H9 (cell line): ENCODE measurements around the gene DAAM2. TPM values are rescaled to one million over a fixed set of nuclear protein-coding genes. Genes with fewer than 3 reads are reported as not detected.

Experiments
- DNase-seq: peaks from one replicate; pipeline ENCODE4 v3.0.0-alpha.2; 2017
- H2AFZ ChIP-seq: one replicate; pipeline ENCODE4 v1.6.1; 2013; ENCODE audit warnings: mild to moderate bottlenecking, low read length, control low read depth, moderate library complexity
- H2AK5ac ChIP-seq: 2 replicates; pipeline ENCODE4 v1.6.1; 2013; ENCODE audit warnings: low read length, control low read depth, mixed read lengths; ENCODE audit not compliant: insufficient read length
- H2BK120ac ChIP-seq: one replicate; pipeline ENCODE4 v1.6.1; 2013; ENCODE audit warnings: low read depth, mild to moderate bottlenecking, low read length, control low read depth, inconsistent platforms; ENCODE audit not compliant: poor library complexity, severe bottlenecking
- H2BK12ac ChIP-seq: 2 replicates; pipeline ENCODE4 v1.6.1; 2013; ENCODE audit warnings: low read length, control low read depth, mixed read lengths, low read depth; ENCODE audit not compliant: insufficient read length
- H2BK15ac ChIP-seq: 2 replicates; pipeline ENCODE4 v1.6.1; 2013; ENCODE audit warnings: low read depth, low read length, control low read depth
- H2BK20ac ChIP-seq: one replicate; pipeline ENCODE4 v1.6.1; 2013; ENCODE audit warnings: low read depth, mild to moderate bottlenecking, low read length, control low read depth, inconsistent platforms; ENCODE audit not compliant: poor library complexity, severe bottlenecking
- H2BK5ac ChIP-seq: 2 replicates; pipeline ENCODE4 v1.6.1; 2013; ENCODE audit warnings: low read length, control low read depth, mixed read lengths; ENCODE audit not compliant: insufficient read length
- H3K14ac ChIP-seq: 2 replicates; pipeline ENCODE4 v1.6.1; 2013; ENCODE audit warnings: low read length, control low read depth; ENCODE audit not compliant: insufficient read depth
- H3K18ac ChIP-seq: 2 replicates; pipeline ENCODE4 v1.6.1; 2013; ENCODE audit warnings: low read depth, mild to moderate bottlenecking, mixed read lengths, low read length, control low read depth; ENCODE audit not compliant: insufficient read length
- H3K23ac ChIP-seq: 2 replicates; pipeline ENCODE4 v1.6.1; 2013; ENCODE audit warnings: low read length, control low read depth, mixed read lengths, low read depth; ENCODE audit not compliant: insufficient read length
- H3K23me2 ChIP-seq: 2 replicates; pipeline ENCODE4 v1.6.1; 2013; ENCODE audit warnings: low read depth, mild to moderate bottlenecking, mixed read lengths, low read length, control low read depth; ENCODE audit not compliant: insufficient read length, poor library complexity, severe bottlenecking
- H3K27ac ChIP-seq: 2 replicates; pipeline ENCODE4 v1.5.1; 2013; ENCODE audit warnings: low read length, control low read depth, mixed read lengths, low read depth; ENCODE audit not compliant: insufficient read length
- H3K27me3 ChIP-seq: 2 replicates; pipeline ENCODE4 v1.6.1; 2013; ENCODE audit warnings: low read length, control low read depth, inconsistent platforms; ENCODE audit not compliant: insufficient read depth
- H3K4ac ChIP-seq: 2 replicates; pipeline ENCODE4 v1.6.1; 2013; ENCODE audit warnings: low read depth, mild to moderate bottlenecking, control low read depth, inconsistent platforms, low read length, moderate library complexity
- H3K4me1 ChIP-seq: 2 replicates; pipeline ENCODE4 v1.6.1; 2013; ENCODE audit warnings: low read length, control low read depth, inconsistent platforms; ENCODE audit not compliant: insufficient read depth
- H3K4me2 ChIP-seq: 2 replicates; pipeline ENCODE4 v1.6.1; 2013; ENCODE audit warnings: low read length, control low read depth, mixed read lengths; ENCODE audit not compliant: insufficient read length, insufficient read depth
- H3K56ac ChIP-seq: 2 replicates; pipeline ENCODE4 v1.6.1; 2013; ENCODE audit warnings: low read depth, mild to moderate bottlenecking, mixed read lengths, low read length, control low read depth; ENCODE audit not compliant: insufficient read length
- H3K79me1 ChIP-seq: 2 replicates; pipeline ENCODE4 v1.6.1; 2013; ENCODE audit warnings: low read depth, mild to moderate bottlenecking, moderate library complexity, low read length, control low read depth, inconsistent platforms; ENCODE audit not compliant: insufficient read depth, poor library complexity, severe bottlenecking
- H3K79me2 ChIP-seq: 2 replicates; pipeline ENCODE4 v1.6.1; 2013; ENCODE audit warnings: low read length, control low read depth, inconsistent platforms; ENCODE audit not compliant: insufficient read depth
- H3K9ac ChIP-seq: 2 replicates; pipeline ENCODE4 v1.6.1; 2013; ENCODE audit warnings: low read length, control low read depth, mixed read lengths; ENCODE audit not compliant: insufficient read length; ENCODE audit errors: extremely low read depth
- H3K9me3 ChIP-seq: one replicate; pipeline ENCODE4 v1.6.1; 2013; ENCODE audit warnings: low read depth, low read length, inconsistent platforms; ENCODE audit not compliant: control insufficient read depth
- H3T11ph ChIP-seq: one replicate; pipeline ENCODE4 v1.6.1; 2013; ENCODE audit warnings: mild to moderate bottlenecking, low read length, control low read depth, inconsistent platforms
- H4K20me1 ChIP-seq: one replicate; pipeline ENCODE4 v1.6.1; 2013; ENCODE audit not compliant: control insufficient read depth, insufficient read length, insufficient read depth
- H4K5ac ChIP-seq: 2 replicates; pipeline ENCODE4 v1.6.1; 2013; ENCODE audit warnings: low read depth, mild to moderate bottlenecking, mixed read lengths, low read length, control low read depth; ENCODE audit not compliant: insufficient read length
- H4K8ac ChIP-seq: replicated peaks from 2 replicates; pipeline ENCODE4 v1.6.1; 2013; ENCODE audit warnings: low read length, control low read depth, mixed read lengths, low read depth; ENCODE audit not compliant: insufficient read length
- H4K91ac ChIP-seq: 2 replicates; pipeline ENCODE4 v1.6.1; 2013; ENCODE audit warnings: low read depth, mild to moderate bottlenecking, moderate library complexity, mixed read lengths, low read length, control low read depth; ENCODE audit not compliant: insufficient read length
- H3K27ac Mint-ChIP-seq, 3 experiments: 2 replicates in 2 of 3; 3 replicates in 1 of 3; pipeline ENCODE4 v1.8.0; 2020 to 2021; ENCODE audit warnings: mixed read lengths in 3 of 3, mild to moderate bottlenecking in 1 of 3, moderate library complexity in 1 of 3
- H3K27me3 Mint-ChIP-seq: 2 replicates; pipeline ENCODE4 v1.8.0; 2021; ENCODE audit warnings: low read depth, mild to moderate bottlenecking, moderate library complexity, mixed read lengths
- H3K36me3 Mint-ChIP-seq, 3 experiments: 2 replicates in 2 of 3; 3 replicates in 1 of 3; pipeline ENCODE4 v1.8.0; 2020 to 2021; ENCODE audit warnings: low read depth in 3 of 3, mixed read lengths in 3 of 3; ENCODE audit not compliant: insufficient read depth in 1 of 3
- H3K4me1 Mint-ChIP-seq, 2 experiments: 2 replicates each; pipeline ENCODE4 v1.8.0; 2020; ENCODE audit warnings: mixed read lengths in 2 of 2
- H3K4me3 Mint-ChIP-seq, 2 experiments: 2 replicates in 1 of 2; 3 replicates in 1 of 2; pipeline ENCODE4 v1.8.0; 2020 to 2021; ENCODE audit warnings: mild to moderate bottlenecking in 2 of 2, mixed read lengths in 2 of 2, moderate library complexity in 1 of 2
- H3K9me3 Mint-ChIP-seq, 2 experiments: 2 replicates in 1 of 2; 3 replicates in 1 of 2; pipeline ENCODE4 v1.8.0; 2020; ENCODE audit warnings: mild to moderate bottlenecking in 2 of 2, mixed read lengths in 2 of 2, moderate library complexity in 1 of 2
- WGBS: extraction: QIAGEN DNeasy Blood & Tissue Kit; methylation state at CpG from one replicate; pipeline ENCODE4 v1.1.7; 2013; ENCODE audit warnings: missing lambda C conversion rate, low lambda C conversion rate, mixed read lengths; ENCODE audit not compliant: insufficient read length; ENCODE audit errors: extremely low coverage; 5-methylcytosine and 5-hydroxymethylcytosine counted together
- total RNA-seq: library from RNA; stranded (reverse); gene quantifications from 2 replicates; pipeline ENCODE4 v1.2.1, GENCODE V29; 2021
- TF ChIP-seq, protein P1 (sequence below): fragments of 200-600 bp; sonication (generic); conservative IDR thresholded peaks from 3 replicates; pipeline ENCODE4 v1.8.0; 2021; ENCODE audit warnings: antibody characterized with exemption, mild to moderate bottlenecking

Gene DAAM2
- total RNA-seq, 1 experiment from 2014 or later: 1.1 TPM

DNA sequence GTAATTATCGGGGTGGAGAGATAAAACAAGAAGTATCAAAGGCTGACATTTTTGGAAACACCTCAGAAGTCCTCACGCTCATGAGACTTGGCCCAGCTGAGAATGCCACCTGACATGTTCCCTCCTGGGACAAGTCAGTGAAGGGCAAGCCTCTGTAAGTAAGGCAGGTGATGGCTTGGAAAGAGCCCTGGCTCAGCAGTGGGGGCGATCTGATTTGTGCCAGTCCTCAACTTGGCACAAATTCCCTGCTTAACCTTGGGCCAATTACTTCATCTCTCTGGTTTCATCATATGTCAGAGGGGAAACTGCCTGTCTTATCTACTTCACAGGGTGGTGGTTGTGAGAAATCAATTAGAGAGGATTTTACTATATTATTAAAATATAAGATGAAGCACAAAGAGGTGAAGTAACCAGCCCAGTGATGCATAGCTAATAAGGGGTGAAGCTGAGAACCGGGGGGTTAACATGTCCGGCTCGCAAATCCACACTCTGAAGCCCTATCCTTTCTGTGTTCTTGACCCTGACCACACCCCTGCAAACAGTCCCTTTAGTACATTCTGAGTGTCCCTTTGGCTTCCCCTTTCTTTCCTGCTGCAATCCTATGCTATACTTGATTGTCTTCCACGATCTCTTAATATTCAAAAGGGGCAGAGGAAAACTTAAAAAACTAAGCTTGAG lies 150.9 kb downstream of the DAAM2 start:
- Histone ChIP-seq H3K4ac (no peak overlapping the region), H3K79me2 (no peaks in the 10 kb centered on the region), H3K23me2 (peaks cover 5% of the 10 kb centered on the region), H4K91ac (no peak overlapping the region), H3K27me3 (no peaks in the 10 kb centered on the region), H4K8ac (no peak overlapping the region), H3K4me1 (peaks cover 11% of the 10 kb centered on the region; the same call in 1 of the 2 replicates), H3K27ac (no peak overlapping the region), H2BK15ac (no peak overlapping the region), H3K79me1 (no peaks in the 10 kb centered on the region), H2AK5ac (no peak overlapping the region), H3T11ph (no peak overlapping the region), H3K4me2 (no peak overlapping the region), H3K18ac (no peak overlapping the region), H4K5ac (no peak overlapping the region), H4K20me1 (no peaks in the 10 kb centered on the region), H2BK120ac (no peak overlapping the region), H2AFZ (no peak overlapping the region), H3K56ac (no peak overlapping the region), H3K23ac (no peak overlapping the region), H2BK5ac (no peak overlapping the region), H2BK20ac (no peak overlapping the region), H3K9ac (no peak overlapping the region), H2BK12ac (no peak overlapping the region), H3K9me3 (no peaks in the 10 kb centered on the region), H3K14ac (no peak overlapping the region)
- DNase-seq: no peak
- no peaks in the 10 kb centered on the region for H3K9me3 Mint-ChIP-seq
- H3K4me3 Mint-ChIP-seq: no peak overlapping the region
- H3K27ac Mint-ChIP-seq: no peak overlapping the region
- H3K27me3 Mint-ChIP-seq: peaks cover 5% of the 10 kb centered on the region
- WGBS: no CpG with 5 or more reads among the region's 7 CpGs
- TF ChIP-seq, protein P1, sequence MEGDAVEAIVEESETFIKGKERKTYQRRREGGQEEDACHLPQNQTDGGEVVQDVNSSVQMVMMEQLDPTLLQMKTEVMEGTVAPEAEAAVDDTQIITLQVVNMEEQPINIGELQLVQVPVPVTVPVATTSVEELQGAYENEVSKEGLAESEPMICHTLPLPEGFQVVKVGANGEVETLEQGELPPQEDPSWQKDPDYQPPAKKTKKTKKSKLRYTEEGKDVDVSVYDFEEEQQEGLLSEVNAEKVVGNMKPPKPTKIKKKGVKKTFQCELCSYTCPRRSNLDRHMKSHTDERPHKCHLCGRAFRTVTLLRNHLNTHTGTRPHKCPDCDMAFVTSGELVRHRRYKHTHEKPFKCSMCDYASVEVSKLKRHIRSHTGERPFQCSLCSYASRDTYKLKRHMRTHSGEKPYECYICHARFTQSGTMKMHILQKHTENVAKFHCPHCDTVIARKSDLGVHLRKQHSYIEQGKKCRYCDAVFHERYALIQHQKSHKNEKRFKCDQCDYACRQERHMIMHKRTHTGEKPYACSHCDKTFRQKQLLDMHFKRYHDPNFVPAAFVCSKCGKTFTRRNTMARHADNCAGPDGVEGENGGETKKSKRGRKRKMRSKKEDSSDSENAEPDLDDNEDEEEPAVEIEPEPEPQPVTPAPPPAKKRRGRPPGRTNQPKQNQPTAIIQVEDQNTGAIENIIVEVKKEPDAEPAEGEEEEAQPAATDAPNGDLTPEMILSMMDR: no peak
- H3K36me3 Mint-ChIP-seq: no peaks in the 10 kb centered on the region; a peak in 1 of 7 replicates
- peaks cover 13 to 26% of the 10 kb centered on the region in 2 experiments for H3K4me1 Mint-ChIP-seq
